Measurements from ENCODE around the gene ZNF362.

ZNF362 gene

DNA sequence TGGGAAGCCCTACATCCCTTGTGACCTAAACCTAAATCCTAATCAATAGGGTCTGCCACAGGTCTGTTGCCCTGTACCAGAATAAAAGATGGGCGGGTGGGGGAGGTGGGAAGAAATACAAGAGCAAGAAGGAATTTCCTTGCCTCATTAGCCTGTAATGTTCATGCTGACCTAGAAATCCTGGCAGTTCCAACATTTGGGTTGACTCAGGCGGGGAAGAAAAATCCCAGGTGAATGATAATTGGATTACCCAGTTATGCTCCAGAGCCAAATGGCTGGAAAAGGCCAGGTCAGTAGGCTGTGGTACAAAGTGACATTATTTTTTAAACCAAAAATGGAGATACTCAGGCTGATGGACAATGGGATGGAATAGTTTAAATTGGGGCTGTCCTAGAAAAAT is 91.9 kb downstream of the ZNF362 start:
- Histone ChIP-seq H3K27me3 (ENCODE audit: insufficient read depth, low read length, poor library complexity) (no peaks in the 10 kb centered on the region), H3K4me3 (ENCODE audit: low read depth in 1 of 2, low read length in 2 of 2) (peak overlapping the region; percentile 65 to 81), H3K9ac (ENCODE audit: low read depth, low read length) (peak overlapping the region; percentile 82), H3K4me1 (ENCODE audit: insufficient read depth, low read length) (peaks cover 48% of the 10 kb centered on the region), H4K20me1 (ENCODE audit: insufficient read depth, low read length) (peaks cover 48% of the 10 kb centered on the region), H3K9me3 (ENCODE audit: insufficient read depth, low read length, severe bottlenecking) (no peaks in the 10 kb centered on the region), H3K27ac (ENCODE audit: low read length) (peak overlapping the region; percentile 75), H2AFZ (ENCODE audit: low read depth, low read length) (no peak overlapping the region), H3K4me2 (ENCODE audit: insufficient read depth, low read length) (peak overlapping the region; percentile 97), H3K36me3 (ENCODE audit: insufficient read depth, low read length) (peaks cover 32% of the 10 kb centered on the region), H3K79me2 (ENCODE audit: insufficient read depth, low read length) (peaks cover 63% of the 10 kb centered on the region)
- no peak for DNase-seq
- no peak for TF ChIP-seq EZH2 (IDR thresholded peaks at IDR 0.05; ENCODE audit: borderline replicate concordance, low read depth, low read length, severe bottlenecking)
- TF ChIP-seq, protein P1, sequence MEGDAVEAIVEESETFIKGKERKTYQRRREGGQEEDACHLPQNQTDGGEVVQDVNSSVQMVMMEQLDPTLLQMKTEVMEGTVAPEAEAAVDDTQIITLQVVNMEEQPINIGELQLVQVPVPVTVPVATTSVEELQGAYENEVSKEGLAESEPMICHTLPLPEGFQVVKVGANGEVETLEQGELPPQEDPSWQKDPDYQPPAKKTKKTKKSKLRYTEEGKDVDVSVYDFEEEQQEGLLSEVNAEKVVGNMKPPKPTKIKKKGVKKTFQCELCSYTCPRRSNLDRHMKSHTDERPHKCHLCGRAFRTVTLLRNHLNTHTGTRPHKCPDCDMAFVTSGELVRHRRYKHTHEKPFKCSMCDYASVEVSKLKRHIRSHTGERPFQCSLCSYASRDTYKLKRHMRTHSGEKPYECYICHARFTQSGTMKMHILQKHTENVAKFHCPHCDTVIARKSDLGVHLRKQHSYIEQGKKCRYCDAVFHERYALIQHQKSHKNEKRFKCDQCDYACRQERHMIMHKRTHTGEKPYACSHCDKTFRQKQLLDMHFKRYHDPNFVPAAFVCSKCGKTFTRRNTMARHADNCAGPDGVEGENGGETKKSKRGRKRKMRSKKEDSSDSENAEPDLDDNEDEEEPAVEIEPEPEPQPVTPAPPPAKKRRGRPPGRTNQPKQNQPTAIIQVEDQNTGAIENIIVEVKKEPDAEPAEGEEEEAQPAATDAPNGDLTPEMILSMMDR (IDR thresholded peaks at IDR 0.05; ENCODE audit: borderline replicate concordance, extremely low read depth, low read length, poor library complexity, severe bottlenecking) = no peak
- ATAC-seq (ENCODE audit: insufficient read depth, low read depth) = no peak

DNA sequence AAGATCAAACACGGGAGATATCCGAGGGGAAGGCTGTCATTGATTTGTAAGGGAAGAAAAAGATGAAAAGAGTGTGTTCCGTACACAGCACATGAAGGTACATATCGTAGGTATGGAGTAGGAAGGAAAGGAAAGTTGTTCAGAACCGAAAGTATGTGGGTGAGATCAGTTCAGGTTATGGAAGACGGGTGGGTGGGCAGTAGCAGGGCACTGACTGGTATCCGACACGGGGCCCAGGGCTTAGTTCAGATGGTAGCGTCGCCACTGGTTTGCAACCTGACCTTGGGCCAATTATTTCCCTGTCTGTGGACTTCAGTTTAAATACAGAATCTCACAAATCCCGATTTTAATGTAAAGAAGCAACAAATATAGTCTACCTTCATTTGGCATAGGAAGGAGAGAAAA is 92.4 kb downstream of the ZNF362 start:
- H3K4me3 ChIP-seq (ENCODE audit: low read depth in 1 of 2, low read length in 2 of 2) = peak overlapping the region; percentile 65 to 81
- peaks cover 45% of the 10 kb centered on the region for H4K20me1 ChIP-seq (ENCODE audit: insufficient read depth, low read length)
- peak overlapping the region; percentile 75 for H3K27ac ChIP-seq (ENCODE audit: low read length)
- peaks cover 48% of the 10 kb centered on the region for H3K4me1 ChIP-seq (ENCODE audit: insufficient read depth, low read length)
- H3K79me2 ChIP-seq (ENCODE audit: insufficient read depth, low read length) = peaks cover 59% of the 10 kb centered on the region
- H3K4me2 ChIP-seq (ENCODE audit: insufficient read depth, low read length) = peak overlapping the region; percentile 97
- peak overlapping the region; percentile 57 for H2AFZ ChIP-seq (ENCODE audit: low read depth, low read length)
- H3K27me3 ChIP-seq (ENCODE audit: insufficient read depth, low read length, poor library complexity) = no peaks in the 10 kb centered on the region
- DNase-seq (peak; percentile 43), ATAC-seq (ENCODE audit: insufficient read depth, low read depth) (peak; percentile 48)
- peak overlapping the region; percentile 82 for H3K9ac ChIP-seq (ENCODE audit: low read depth, low read length)
- no peaks in the 10 kb centered on the region for H3K9me3 ChIP-seq (ENCODE audit: insufficient read depth, low read length, severe bottlenecking)
- TF ChIP-seq, protein P1 (IDR thresholded peaks at IDR 0.05; ENCODE audit: borderline replicate concordance, extremely low read depth, low read length, poor library complexity, severe bottlenecking) = no peak
- TF ChIP-seq EZH2 (IDR thresholded peaks at IDR 0.05; ENCODE audit: borderline replicate concordance, low read depth, low read length, severe bottlenecking) = no peak
- H3K36me3 ChIP-seq (ENCODE audit: insufficient read depth, low read length) = peaks cover 28% of the 10 kb centered on the region

DNA sequence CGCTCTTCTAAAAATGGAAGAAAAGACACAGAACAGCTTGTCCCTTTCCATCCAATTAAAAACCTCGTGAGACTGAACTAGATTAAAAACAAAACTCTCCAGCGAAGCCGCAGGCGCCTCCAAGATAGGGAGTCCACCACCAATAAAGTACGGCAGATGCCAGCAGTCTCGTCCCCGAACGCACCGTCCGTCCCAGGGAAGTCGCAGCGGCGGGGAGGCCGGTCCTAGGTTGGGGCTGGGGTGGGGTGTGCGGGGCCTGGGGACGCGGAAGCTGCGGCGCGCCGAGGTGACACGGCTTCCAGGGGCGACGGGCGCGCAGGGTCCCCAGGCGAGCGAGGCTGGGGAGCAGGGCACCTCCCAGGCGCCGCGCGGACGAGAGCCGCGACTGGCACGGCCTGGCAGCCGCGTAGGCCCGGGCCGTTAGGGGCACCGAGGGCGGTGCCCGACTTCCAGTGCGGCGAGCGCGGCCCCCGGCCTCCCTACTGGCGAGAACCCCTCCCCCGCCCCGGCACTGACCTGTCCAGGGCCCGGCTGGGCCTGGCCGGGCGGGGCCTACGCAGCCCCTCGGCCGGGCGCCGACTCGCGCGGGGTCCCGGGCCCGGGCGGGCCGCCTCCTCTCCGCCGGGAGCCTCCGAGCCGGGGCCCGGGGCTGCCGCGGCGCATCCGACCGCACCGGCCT is 92.9 kb downstream of the ZNF362 start:
- DNase-seq (peak; percentile 53), ATAC-seq (ENCODE audit: insufficient read depth, low read depth) (peak; percentile 54)
- Histone ChIP-seq H2AFZ (ENCODE audit: low read depth, low read length) (peak overlapping the region; percentile 57), H4K20me1 (ENCODE audit: insufficient read depth, low read length) (peaks cover 41% of the 10 kb centered on the region), H3K9ac (ENCODE audit: low read depth, low read length) (peak overlapping the region; percentile 82), H3K9me3 (ENCODE audit: insufficient read depth, low read length, severe bottlenecking) (no peaks in the 10 kb centered on the region), H3K36me3 (ENCODE audit: insufficient read depth, low read length) (peaks cover 26% of the 10 kb centered on the region), H3K79me2 (ENCODE audit: insufficient read depth, low read length) (peaks cover 53% of the 10 kb centered on the region), H3K27me3 (ENCODE audit: insufficient read depth, low read length, poor library complexity) (no peaks in the 10 kb centered on the region), H3K4me1 (ENCODE audit: insufficient read depth, low read length) (peaks cover 48% of the 10 kb centered on the region), H3K4me3 (ENCODE audit: low read depth in 1 of 2, low read length in 2 of 2) (peak overlapping the region; percentile 65 to 81), H3K4me2 (ENCODE audit: insufficient read depth, low read length) (peak overlapping the region; percentile 97), H3K27ac (ENCODE audit: low read length) (peak overlapping the region; percentile 75)
- TF ChIP-seq, protein P1 (IDR thresholded peaks at IDR 0.05; ENCODE audit: borderline replicate concordance, extremely low read depth, low read length, poor library complexity, severe bottlenecking) = no peak
- no peak for TF ChIP-seq EZH2 (IDR thresholded peaks at IDR 0.05; ENCODE audit: borderline replicate concordance, low read depth, low read length, severe bottlenecking)

Measured in DND-41 (cell line).